Measurements from ENCODE around the gene GBP5.

GBP5 gene

DNA sequence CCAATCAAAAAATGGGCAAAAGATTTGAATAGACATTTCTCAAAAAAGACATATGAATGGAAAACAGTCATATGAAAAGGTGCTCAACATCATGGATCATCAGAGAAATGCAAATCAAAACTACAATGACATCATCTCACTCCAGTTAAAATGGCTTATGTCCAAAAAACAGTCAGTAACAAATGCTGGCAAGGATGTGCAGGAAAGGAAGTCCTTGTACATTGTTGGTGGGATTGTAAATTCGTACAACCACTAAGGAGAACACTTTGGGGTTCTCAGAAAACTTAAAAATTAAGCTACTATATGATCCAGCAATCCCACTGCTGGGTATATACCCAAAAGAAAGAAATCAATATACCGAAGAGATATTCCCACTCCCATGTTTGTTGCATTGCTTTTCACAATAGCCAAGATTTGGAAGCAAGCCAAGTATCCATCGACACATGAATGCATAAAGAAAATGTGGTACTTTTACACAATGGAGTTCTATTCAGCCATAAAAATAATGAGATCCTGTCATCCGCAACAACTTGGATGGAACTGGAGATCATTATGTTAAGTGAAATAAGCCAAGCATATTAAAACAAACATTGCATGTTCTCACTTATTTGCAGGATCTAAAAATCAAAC lies 17.9 kb downstream of the GBP5 start:
- Histone ChIP-seq H2AFZ (ENCODE audit: low read depth, low read length) (no peak overlapping the region), H4K91ac (ENCODE audit: low read length) (no peak overlapping the region), H2AK5ac (ENCODE audit: low read length, severe bottlenecking) (no peak overlapping the region), H3K4me1 (ENCODE audit: control insufficient read depth, insufficient read depth, low read depth, low read length) (no peaks in the 10 kb centered on the region), H3K27ac (ENCODE audit: low read length, poor library complexity, severe bottlenecking) (no peak overlapping the region), H2BK15ac (ENCODE audit: low read depth, poor library complexity, severe bottlenecking) (no peak overlapping the region), H3K4me2 (ENCODE audit: low read length, poor library complexity, severe bottlenecking) (no peak overlapping the region), H2BK12ac (ENCODE audit: low read length in 2 of 2) (no peak overlapping the region), H2BK5ac (ENCODE audit: low read depth, low read length, poor library complexity, severe bottlenecking) (no peak overlapping the region), H4K8ac (ENCODE audit: low read length) (no peak overlapping the region), H3K4ac (ENCODE audit: low read depth in 1 of 2, low read length in 2 of 2) (no peak overlapping the region), H3K4me3 (ENCODE audit: insufficient read depth in 1 of 2, low read depth in 1 of 2, low read length in 2 of 2) (no peak overlapping the region), H3K14ac (ENCODE audit: low read length in 2 of 2) (no peak overlapping the region), H3K23ac (ENCODE audit: low read length in 2 of 2) (no peak overlapping the region), H3K18ac (ENCODE audit: low read depth in 1 of 2, low read length in 2 of 2) (no peak overlapping the region), H3K79me1 (replicated peaks; ENCODE audit: low read length, poor library complexity, severe bottlenecking) (no peaks in the 10 kb centered on the region), H3K9ac (ENCODE audit: low read length) (no peak overlapping the region), H3K27me3 (ENCODE audit: control insufficient read depth in 1 of 2, insufficient read depth in 1 of 2, low read length in 2 of 2) (no peaks in the 10 kb centered on the region), H2BK120ac (ENCODE audit: low read depth, low read length) (no peak overlapping the region), H3K36me3 (ENCODE audit: control insufficient read depth in 1 of 2, insufficient read depth in 2 of 2, low read depth in 1 of 2, low read length in 2 of 2) (no peaks in the 10 kb centered on the region), H3K9me3 (ENCODE audit: control insufficient read depth, low read length) (no peaks in the 10 kb centered on the region)
- no peak for DNase-seq
- WGBS = 94% methylated on average over 2 of the region's 4 CpGs

- H3K18ac ChIP-seq (ENCODE audit: low read depth in 1 of 2, low read length in 2 of 2) = no peak overlapping the region
- no peak overlapping the region for H2BK12ac ChIP-seq (ENCODE audit: low read length in 2 of 2)
- H2AK5ac ChIP-seq (ENCODE audit: low read length, severe bottlenecking) = no peak overlapping the region
- H3K36me3 ChIP-seq (ENCODE audit: control insufficient read depth in 1 of 2, insufficient read depth in 2 of 2, low read depth in 1 of 2, low read length in 2 of 2) = no peaks in the 10 kb centered on the region
- H3K23ac ChIP-seq (ENCODE audit: low read length in 2 of 2) = no peak overlapping the region
- no peaks in the 10 kb centered on the region for H3K9me3 ChIP-seq (ENCODE audit: control insufficient read depth, low read length)
- no peak overlapping the region for H3K27ac ChIP-seq (ENCODE audit: low read length, poor library complexity, severe bottlenecking)
- no peak overlapping the region for H3K4me2 ChIP-seq (ENCODE audit: low read length, poor library complexity, severe bottlenecking)
- no peaks in the 10 kb centered on the region for H3K27me3 ChIP-seq (ENCODE audit: control insufficient read depth in 1 of 2, insufficient read depth in 1 of 2, low read length in 2 of 2)
- WGBS = 33% methylated on average over 1 of the region's 3 CpGs
- no peaks in the 10 kb centered on the region for H3K4me1 ChIP-seq (ENCODE audit: control insufficient read depth, insufficient read depth, low read depth, low read length)
- H2BK15ac ChIP-seq (ENCODE audit: low read depth, poor library complexity, severe bottlenecking) = no peak overlapping the region
- H3K9ac ChIP-seq (ENCODE audit: low read length) = no peak overlapping the region
- no peak overlapping the region for H4K8ac ChIP-seq (ENCODE audit: low read length)
- H2BK5ac ChIP-seq (ENCODE audit: low read depth, low read length, poor library complexity, severe bottlenecking) = no peak overlapping the region
- no peak overlapping the region for H3K14ac ChIP-seq (ENCODE audit: low read length in 2 of 2)
- no peaks in the 10 kb centered on the region for H3K79me1 ChIP-seq (replicated peaks; ENCODE audit: low read length, poor library complexity, severe bottlenecking)
- no peak for DNase-seq
- no peak overlapping the region for H3K4me3 ChIP-seq (ENCODE audit: insufficient read depth in 1 of 2, low read depth in 1 of 2, low read length in 2 of 2)
- H2AFZ ChIP-seq (ENCODE audit: low read depth, low read length) = no peak overlapping the region
- no peak overlapping the region for H3K4ac ChIP-seq (ENCODE audit: low read depth in 1 of 2, low read length in 2 of 2)
- H2BK120ac ChIP-seq (ENCODE audit: low read depth, low read length) = no peak overlapping the region
- H4K91ac ChIP-seq (ENCODE audit: low read length) = no peak overlapping the region
Observed at GRCh38 chr1:89243046-89243445, 29.6 kb downstream of the GBP5 start.

All from mesenchymal stem cell (in vitro differentiated cells and primary cell).